DND-41 (cell line): ENCODE measurements around the gene APBB2.

Experiments
- ATAC-seq: fragments of 200-7000 bp; cut with Tn5 transposase; 3 replicates; pipeline ENCODE4 v1.9.1; 2021; ENCODE audit warnings: low read depth; ENCODE audit not compliant: insufficient read depth
- DNase-seq: peaks from one replicate; pipeline ENCODE4 v3.0.0-alpha.2; 2020
- H2AFZ ChIP-seq: 2 replicates; pipeline ENCODE4 v1.6.0; 2012; ENCODE audit warnings: low read depth, low read length
- H3K27ac ChIP-seq: 2 replicates; pipeline ENCODE4 v1.5.1; 2012; ENCODE audit warnings: low read length, inconsistent platforms
- H3K27me3 ChIP-seq: fragments of 200-600 bp; sonication (generic); 2 replicates; pipeline ENCODE4 v1.6.0; 2012; ENCODE audit warnings: low read length, mild to moderate bottlenecking, inconsistent platforms; ENCODE audit not compliant: insufficient read depth, poor library complexity
- H3K36me3 ChIP-seq: 2 replicates; pipeline ENCODE4 v1.5.1; 2012; ENCODE audit warnings: low read length, inconsistent platforms; ENCODE audit not compliant: insufficient read depth
- H3K4me1 ChIP-seq: 2 replicates; pipeline ENCODE4 v1.5.1; 2012; ENCODE audit warnings: mild to moderate bottlenecking, low read length; ENCODE audit not compliant: insufficient read depth
- H3K4me2 ChIP-seq: 2 replicates; pipeline ENCODE4 v1.6.0; 2012; ENCODE audit warnings: mild to moderate bottlenecking, moderate library complexity, low read length, inconsistent platforms; ENCODE audit not compliant: insufficient read depth
- H3K4me3 ChIP-seq, 2 experiments: fragments of 200-600 bp in 1 of 2; shearing (Covaris generic) in 1 of 2; 2 replicates each; pipeline ENCODE4 v1.5.1; 2012 to 2016; ENCODE audit warnings: inconsistent platforms in 2 of 2, low read length in 2 of 2, mild to moderate bottlenecking in 2 of 2, low read depth in 1 of 2, moderate library complexity in 1 of 2
- H3K79me2 ChIP-seq: 2 replicates; pipeline ENCODE4 v1.6.0; 2012; ENCODE audit warnings: low read length, inconsistent platforms; ENCODE audit not compliant: insufficient read depth
- H3K9ac ChIP-seq: 2 replicates; pipeline ENCODE4 v1.6.0; 2012; ENCODE audit warnings: low read depth, mild to moderate bottlenecking, inconsistent platforms, low read length, moderate library complexity
- H3K9me3 ChIP-seq: 2 replicates; pipeline ENCODE4 v1.5.1; 2012; ENCODE audit warnings: low read length, moderate library complexity, mild to moderate bottlenecking, inconsistent platforms; ENCODE audit not compliant: insufficient read depth, severe bottlenecking
- H4K20me1 ChIP-seq: 2 replicates; pipeline ENCODE4 v1.6.0; 2012; ENCODE audit warnings: low read length; ENCODE audit not compliant: insufficient read depth
- EZH2 ChIP-seq: IDR thresholded peaks from 3 replicates; pipeline ENCODE4 v1.6.1; 2012; ENCODE audit warnings: borderline replicate concordance, low read depth, mild to moderate bottlenecking, moderate library complexity, low read length, inconsistent platforms; ENCODE audit not compliant: severe bottlenecking
- TF ChIP-seq, protein P1 (sequence below): IDR thresholded peaks from 2 replicates; pipeline ENCODE4 v1.5.1; 2012; ENCODE audit warnings: borderline replicate concordance, low read length, moderate library complexity, mild to moderate bottlenecking; ENCODE audit not compliant: poor library complexity, severe bottlenecking; ENCODE audit errors: extremely low read depth

The APBB2 gene

GRCh38 chr4:40933272-40934053, 280.9 kb downstream of the APBB2 start:
- Histone ChIP-seq H3K9ac (no peak overlapping the region), H3K27ac (no peak overlapping the region), H3K79me2 (no peaks in the 10 kb centered on the region), H3K4me2 (no peak overlapping the region), H3K36me3 (no peaks in the 10 kb centered on the region), H3K4me3 (no peak overlapping the region), H2AFZ (no peak overlapping the region), H4K20me1 (no peaks in the 10 kb centered on the region), H3K27me3 (peaks cover 10% of the 10 kb centered on the region), H3K4me1 (no peaks in the 10 kb centered on the region), H3K9me3 (no peaks in the 10 kb centered on the region)
- DNase-seq, result no peak
- ATAC-seq, result no peak
- TF ChIP-seq, protein P1, sequence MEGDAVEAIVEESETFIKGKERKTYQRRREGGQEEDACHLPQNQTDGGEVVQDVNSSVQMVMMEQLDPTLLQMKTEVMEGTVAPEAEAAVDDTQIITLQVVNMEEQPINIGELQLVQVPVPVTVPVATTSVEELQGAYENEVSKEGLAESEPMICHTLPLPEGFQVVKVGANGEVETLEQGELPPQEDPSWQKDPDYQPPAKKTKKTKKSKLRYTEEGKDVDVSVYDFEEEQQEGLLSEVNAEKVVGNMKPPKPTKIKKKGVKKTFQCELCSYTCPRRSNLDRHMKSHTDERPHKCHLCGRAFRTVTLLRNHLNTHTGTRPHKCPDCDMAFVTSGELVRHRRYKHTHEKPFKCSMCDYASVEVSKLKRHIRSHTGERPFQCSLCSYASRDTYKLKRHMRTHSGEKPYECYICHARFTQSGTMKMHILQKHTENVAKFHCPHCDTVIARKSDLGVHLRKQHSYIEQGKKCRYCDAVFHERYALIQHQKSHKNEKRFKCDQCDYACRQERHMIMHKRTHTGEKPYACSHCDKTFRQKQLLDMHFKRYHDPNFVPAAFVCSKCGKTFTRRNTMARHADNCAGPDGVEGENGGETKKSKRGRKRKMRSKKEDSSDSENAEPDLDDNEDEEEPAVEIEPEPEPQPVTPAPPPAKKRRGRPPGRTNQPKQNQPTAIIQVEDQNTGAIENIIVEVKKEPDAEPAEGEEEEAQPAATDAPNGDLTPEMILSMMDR, result no peak
- TF ChIP-seq EZH2, result no peak

- Histone ChIP-seq H3K36me3 (no peaks in the 10 kb centered on the region), H3K9ac (no peak overlapping the region), H3K9me3 (no peaks in the 10 kb centered on the region), H3K79me2 (no peaks in the 10 kb centered on the region), H3K4me3 (no peak overlapping the region), H3K27ac (no peak overlapping the region), H4K20me1 (no peaks in the 10 kb centered on the region), H2AFZ (no peak overlapping the region), H3K4me2 (no peak overlapping the region), H3K27me3 (peaks cover 3% of the 10 kb centered on the region), H3K4me1 (no peaks in the 10 kb centered on the region)
- DNase-seq, result no peak
- TF ChIP-seq, protein P1, result no peak
- no peak for TF ChIP-seq EZH2
- no peak for ATAC-seq
These were observed 282.5 kb downstream of the APBB2 start for GRCh38 chr4:40931841-40932240.

- TF ChIP-seq EZH2, result no peak
- TF ChIP-seq, protein P1, result no peak
- no peak overlapping the region for H3K4me2 ChIP-seq
These were observed 283.1 kb downstream of the APBB2 start for GRCh38 chr4:40931238-40931637.

More at GRCh38 chr4:40931238-40931637, 283.1 kb downstream of the APBB2 start:
- Histone ChIP-seq H3K4me1 (no peaks in the 10 kb centered on the region), H2AFZ (no peak overlapping the region), H3K27me3 (no peaks in the 10 kb centered on the region), H3K36me3 (no peaks in the 10 kb centered on the region), H3K4me3 (no peak overlapping the region), H3K9me3 (no peaks in the 10 kb centered on the region), H3K79me2 (no peaks in the 10 kb centered on the region), H3K9ac (no peak overlapping the region), H3K27ac (no peak overlapping the region), H4K20me1 (no peaks in the 10 kb centered on the region)
- ATAC-seq (no peak), DNase-seq (no peak)
